Activated gamma-delta T cell (primary cell): Measurements from ENCODE around the gene CAP2.
"Not testable (repeated sequence)": the region's sequence is repeated elsewhere in the genome, so short reads cannot be mapped to it uniquely, and the experiment has no call there.

Experiments used
- DNase-seq: peaks from one replicate; lab custom pipeline; 2025; lab: John Stamatoyannopoulos, UW

CAP2 gene

DNA sequence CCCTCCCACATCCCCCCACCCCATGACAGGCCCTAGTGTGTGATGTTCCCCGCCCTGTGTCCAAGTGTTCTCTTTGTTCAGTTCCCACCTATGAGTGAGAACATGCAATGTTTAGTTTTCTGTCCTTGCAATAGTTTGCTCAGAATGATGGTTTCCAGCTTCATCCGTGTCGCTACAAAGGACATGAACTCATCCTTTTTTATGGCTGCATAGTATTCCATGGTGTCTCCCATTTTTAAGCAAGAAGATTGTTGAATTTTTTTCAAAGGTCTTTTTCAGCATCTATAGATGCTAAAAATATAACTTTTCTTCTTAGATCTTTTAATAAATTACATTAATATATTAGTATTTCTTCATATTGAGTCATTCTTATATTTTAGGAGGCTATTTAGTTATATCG lies 47.4 kb downstream of the CAP2 start:
- not testable (repeated sequence) for DNase-seq

DNA sequence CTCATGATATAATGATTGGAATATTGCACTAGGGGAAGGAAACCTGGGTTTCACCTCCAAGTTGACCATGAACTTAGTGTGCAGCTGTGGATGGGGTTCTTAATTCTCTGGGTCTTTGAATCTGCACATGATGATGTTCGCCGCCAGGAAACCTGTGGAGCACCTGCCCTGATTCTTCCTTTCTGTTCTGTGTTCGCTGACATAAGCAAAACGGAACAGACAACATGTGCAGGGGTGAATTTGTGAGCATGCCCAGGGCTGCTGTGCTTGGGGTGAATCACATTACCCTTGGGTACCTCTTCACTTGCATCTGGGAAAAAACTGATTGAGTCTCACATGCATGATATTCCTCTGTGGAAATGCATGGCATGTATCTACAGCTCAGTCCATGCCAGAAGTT lies 48.8 kb downstream of the CAP2 start:
- DNase-seq, result no peak

DNA sequence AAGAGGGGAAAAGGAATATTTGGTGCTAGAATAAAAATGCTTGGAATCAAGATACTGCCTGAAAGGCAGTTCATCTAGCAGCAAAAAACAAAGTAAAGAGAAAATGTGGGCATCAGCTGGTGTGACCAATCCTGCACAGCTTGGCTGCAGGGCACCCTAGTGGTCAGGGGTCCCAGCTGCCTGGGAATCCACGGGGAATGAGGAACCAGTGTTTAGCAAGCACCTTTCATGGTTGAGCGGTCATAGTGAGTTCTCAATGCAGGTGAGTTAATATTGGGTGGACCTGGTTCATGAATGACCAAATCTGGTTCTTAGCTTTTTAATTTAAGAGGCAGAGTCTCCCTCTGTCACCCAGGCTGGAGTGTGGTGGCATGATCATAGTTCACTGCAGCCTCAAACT lies 53.3 kb downstream of the CAP2 start:
- no peak for DNase-seq

DNA sequence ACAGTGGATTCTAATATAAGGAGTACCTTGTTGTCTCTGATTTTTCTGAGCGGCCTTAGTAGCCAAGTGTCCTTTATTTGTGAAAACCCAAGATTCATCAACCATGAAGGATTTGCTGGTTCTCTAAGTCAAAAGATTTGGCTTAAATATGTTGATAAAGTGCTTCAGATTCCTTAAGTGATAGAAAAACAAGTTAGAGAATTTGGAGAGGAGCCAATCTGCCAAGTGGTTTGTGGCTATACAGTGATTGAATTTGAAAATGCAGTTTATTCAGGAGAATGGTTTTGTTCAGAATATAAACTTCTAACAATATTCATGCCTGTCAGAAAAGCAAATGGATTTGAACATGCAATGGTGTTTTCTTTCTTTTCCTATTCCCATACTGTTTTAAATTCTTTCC lies 54.8 kb downstream of the CAP2 start:
- DNase-seq, result no peak

DNA sequence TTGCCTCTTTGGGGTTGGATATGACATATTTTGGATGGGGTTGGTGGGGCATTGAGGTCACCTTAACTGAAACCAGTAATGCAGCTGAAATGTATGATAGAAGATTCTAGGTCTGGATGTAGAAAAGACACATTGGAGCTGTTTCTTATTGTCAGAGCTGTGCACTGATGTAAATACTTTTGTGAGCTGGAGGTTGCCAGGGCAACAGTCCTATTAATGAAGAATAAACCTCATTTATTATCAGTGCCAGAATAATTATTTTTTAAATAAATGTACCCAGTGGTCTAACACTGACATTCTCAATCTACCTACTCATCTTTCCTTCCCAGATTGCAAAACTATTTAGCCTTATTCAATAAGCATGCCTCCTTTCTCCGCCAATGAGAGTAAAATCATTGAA lies 57.0 kb downstream of the CAP2 start:
- DNase-seq, result no peak

DNA sequence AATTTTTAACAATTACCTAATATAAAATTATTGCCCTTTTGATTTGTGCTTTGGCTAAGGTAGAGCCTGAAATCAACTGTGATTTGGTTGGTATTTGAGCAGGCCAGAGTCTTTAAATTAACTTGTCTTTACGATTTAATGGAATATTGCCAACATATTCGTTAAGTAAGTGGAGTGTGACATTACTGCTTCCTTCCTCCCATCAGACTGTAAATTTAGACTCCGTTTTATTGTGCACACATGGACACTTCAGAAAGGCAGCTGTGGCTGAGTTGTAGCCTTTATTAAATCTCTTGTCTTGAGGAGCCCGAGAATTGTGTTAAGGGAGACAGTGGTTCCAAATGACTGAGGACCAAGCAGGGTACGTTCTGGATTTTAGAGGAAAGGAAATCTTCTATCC lies 57.4 kb downstream of the CAP2 start:
- DNase-seq, result no peak

DNA sequence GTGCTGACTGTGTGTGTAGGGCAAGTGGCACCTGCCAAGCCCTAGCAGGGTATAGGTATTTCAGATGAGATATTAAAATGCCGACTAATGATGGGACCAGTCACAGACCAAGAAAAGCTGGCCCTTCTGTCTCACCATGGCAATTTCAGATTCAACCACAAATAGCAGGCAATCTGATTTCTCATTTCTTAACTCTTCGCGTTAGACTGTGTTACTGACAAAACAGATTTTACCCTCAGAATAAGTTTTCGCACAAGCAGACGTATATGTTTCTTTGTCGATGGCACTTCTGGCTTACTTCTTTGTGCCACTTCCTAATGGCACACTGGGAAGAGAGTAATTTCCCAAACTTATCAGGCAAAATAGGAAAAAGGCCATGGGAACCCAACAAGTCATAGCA lies 58.7 kb downstream of the CAP2 start:
- DNase-seq, result no peak

DNA sequence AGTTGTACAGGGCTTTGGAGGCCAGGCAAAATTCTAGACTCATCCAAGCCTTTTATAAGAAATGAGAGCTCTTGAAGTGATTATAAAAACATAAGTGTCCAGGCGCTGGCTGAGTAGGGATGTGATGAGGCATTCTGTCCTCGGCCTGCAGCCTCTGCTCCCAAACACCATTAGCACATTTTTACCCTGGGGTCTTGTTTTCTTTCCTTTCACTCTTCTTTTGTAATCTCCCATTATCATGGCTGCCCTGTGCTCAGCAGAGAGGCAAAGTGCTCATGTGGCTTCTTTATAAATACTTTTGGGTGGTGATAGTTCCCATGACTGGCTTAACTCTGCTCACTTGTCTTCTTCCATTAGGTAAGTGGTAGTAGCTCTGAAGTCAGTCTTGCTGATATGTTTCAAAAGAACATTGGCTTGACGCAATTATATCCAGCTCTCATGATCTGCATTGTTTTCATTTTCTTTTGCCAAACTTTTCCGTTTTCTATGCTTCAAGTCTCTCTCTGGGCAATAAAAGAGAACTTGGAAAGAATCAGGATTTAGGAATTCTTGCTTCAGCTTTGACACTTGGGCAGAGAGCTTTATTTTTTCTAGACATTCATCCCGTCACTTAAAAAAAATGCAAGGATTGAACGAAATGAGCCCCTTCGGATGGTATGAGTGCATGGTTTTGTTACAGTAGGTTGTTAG lies 61.1 kb downstream of the CAP2 start:
- no peak for DNase-seq

DNA sequence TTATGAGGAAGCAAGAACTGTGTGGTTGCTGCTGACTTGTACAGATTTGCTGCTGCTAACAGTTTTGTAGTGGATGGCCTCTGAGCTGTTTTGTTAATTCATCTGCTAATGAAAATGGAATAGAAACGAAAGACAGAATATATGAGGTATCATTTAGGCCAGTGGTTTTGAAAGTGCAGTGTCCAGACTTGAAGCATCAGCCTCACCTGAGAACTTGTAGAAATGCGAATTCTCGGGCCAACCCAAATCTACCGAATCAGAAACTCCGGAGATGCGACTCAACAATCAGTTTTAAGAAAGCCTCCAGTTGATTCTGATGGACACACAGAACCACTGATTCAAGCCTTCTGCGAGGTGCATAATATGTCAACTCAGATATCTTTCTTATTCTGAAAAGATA lies 62.5 kb downstream of the CAP2 start:
- DNase-seq, result no peak

DNA sequence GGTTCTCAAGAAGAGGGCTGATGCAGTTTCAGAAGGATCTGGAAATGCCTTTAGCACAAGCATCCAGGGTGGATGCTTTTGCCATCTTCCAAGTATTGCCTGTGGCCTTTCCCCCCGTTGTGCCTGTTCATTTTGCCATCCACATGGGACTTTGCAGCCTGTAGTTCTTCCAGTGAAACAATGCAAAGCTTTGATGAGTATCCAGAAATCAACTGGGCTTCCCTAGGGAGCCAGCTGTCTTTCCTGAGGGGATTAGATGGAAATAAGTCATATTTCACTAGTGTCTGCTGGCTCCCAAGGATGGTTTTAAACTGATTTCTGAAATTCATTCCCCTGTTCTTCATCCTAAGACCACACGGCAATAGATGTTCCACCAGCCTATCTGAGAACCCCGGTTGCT lies 63.3 kb downstream of the CAP2 start:
- no peak for DNase-seq

DNA sequence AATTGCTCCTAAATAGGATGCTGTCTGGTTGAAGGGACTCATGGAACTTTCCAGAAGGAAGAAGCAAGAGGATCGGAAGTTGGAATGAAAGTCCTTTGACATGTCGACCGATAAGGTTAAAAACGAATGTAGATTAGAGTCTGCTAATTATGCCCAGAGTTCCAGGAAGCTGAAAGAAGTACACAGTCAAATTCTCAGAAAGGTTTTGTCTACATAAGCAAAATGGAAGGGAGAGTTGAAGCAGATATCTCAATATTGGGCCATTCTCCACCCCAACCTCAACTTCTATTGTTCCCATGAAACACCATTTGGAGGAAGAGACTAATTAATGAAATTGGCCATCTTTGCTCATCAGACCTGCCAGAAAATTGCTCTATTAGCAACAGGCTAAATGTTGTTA lies 64.0 kb downstream of the CAP2 start:
- no peak for DNase-seq

DNA sequence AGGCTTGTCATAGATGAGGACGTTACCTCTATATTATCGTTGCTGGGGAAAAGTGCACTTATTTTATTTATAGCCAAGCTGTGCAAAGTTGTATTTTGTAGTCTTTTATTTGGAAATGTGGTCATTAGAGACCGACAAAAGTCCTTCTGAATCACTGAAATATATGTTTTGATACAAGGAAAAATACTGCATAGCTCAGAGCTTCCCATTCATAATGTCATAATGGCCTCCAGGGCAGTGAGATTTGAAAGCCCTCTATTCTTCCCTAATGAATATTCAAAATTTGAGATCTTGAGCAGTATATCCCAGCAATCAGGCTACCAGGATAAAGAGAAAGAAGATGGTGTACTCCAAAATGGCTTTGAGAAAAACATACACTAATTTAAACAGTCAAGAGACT lies 64.6 kb downstream of the CAP2 start:
- no peak for DNase-seq

DNA sequence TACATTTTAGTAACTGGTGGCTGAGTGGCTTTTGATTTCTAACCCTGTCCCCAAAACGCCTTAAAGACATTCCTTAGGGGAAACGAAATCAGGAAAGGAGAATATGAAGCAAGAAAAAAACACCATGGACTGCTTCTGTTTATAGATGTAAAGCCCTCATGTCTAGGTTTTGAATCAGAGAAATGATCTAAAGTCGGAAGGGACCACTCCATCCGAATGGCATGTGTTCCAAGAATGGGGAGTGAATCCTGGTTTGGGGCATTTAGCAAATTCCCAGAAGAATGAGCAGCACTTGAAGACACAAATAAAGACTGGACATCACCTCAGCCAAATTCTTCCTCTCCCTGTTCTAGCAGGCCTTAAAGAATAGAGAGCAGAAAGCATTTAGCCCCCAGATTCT lies 65.6 kb downstream of the CAP2 start:
- DNase-seq, result no peak

DNA sequence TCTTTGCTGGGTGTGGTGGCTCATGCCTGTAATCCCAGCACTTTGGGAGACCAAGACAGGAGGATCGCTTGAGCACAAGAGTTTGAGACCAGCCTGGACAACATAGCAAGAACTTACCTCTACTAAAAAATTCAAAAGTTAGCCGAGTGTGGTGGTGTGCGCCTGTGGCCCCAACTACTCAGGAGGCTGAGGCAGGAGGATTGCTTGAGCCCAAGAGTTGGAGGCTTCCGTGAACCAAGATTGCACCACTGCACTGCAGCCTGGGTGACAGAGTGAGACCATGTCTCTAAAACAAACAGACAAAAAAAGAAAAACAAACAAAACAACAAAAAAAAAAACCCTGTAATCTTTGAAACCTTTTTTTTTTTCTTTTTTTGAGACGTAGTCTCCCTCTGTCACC lies 67.5 kb downstream of the CAP2 start:
- DNase-seq, result no peak

DNA sequence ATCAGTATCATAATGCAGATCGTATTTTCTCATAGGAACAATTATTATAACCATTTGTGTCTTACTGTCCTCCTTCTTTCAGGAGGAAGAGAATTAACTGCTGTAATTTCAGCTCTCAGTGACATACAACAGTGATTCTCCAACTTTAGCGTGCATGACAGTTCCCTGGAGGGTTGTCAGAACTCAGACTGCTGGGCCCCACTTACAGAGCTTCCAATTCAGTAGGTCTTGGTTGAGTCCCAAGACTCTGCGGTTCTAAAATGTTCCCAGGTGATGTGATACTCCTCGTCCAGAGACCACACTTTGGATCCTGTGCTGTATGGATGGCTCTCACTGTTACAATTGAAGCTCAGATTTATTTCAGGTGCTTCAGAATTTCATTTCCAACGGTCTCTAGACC lies 72.8 kb downstream of the CAP2 start:
- DNase-seq, result no peak

DNA sequence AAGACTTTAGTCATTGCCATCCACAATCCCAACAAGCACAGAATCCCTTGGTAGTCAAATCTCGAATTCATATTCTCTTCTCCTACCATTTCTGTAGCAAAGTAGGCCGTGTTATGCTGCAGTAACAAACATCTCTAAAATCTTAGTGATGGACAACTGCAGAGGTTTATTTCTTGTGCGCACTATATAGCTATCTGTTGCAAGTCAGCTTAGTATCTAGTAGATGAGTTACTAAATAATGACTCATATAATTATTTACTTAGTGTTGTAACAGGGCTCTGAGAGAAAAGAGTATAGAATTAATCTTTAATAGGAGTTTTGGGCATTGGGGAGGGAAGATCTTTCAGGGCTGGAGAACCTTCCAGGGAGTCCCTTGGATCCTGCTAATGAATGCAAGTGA lies 73.3 kb downstream of the CAP2 start:
- DNase-seq, result no peak

DNA sequence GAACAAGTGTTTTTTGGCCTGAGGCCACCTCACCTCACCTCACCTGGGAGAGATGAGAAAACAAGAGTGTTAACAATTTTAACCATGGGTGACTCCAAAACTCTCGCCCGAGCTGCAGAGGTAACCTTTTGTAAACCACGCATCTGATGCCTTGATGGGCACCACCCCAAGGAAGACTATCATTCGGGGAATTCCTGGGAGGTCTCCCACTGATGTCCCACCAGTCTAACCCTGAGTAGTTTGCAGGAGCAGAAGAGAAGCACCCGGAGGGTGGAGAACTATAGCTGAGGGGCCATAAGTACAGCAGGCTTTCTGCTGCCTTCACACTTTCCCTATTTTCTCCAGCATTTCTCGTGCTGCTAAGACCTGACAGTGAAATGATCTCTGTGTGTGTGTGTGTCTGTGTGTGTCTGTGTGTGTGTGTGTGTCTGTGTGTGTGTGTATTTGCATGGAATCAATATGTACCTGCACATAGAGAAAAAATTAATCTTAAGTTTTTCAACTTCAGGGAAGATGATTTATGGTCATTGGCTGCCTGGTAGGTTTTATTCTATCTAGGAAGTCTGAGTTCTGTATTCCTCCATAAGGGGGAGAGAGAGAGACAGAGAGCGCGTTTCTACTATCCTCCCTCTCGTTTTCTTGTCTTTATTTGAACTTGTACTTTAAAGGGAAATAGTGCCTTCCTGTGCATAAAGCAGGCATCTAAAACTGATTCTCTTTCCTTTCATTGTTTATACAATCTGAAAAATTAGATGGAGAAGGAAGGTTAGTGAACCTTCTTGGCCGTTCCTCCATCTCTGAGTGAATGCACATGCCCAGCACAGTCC lies 75.8 kb downstream of the CAP2 start:
- DNase-seq, result no peak

DNA sequence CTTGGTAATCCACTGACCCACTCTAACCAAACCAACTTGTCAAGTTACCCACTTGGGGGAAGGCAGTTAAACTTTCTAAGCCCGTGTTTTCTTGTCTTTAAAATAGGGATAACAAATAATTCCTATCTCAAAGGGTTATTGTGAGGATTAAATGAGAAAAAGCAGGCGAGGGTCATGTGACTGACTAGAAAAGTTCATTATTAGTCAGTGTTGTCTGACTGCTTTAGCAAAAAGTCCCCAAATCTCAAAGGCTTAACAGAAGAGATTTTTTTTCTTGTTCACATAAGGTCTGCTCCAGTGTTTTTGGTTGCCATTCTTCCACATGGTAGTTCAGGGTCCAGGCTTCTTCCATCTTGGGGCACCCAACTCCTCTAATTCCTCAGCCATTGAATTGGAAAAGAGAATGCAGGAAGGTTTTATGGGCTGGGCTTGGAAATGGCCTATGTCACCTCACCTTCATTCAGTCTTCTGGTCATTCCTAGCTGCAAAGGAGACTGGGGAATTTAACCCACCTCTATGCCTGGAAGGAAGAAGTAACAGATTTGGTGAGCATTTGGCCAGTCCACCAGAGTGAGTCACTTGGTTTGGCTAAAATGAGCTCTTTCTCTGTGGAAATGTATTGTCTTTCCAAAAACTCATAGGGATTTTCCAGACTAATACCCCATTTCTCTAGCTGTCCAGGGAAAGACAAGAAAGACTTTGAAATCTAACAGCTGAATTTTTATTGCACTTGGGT lies 77.0 kb downstream of the CAP2 start:
- DNase-seq, result no peak

DNA sequence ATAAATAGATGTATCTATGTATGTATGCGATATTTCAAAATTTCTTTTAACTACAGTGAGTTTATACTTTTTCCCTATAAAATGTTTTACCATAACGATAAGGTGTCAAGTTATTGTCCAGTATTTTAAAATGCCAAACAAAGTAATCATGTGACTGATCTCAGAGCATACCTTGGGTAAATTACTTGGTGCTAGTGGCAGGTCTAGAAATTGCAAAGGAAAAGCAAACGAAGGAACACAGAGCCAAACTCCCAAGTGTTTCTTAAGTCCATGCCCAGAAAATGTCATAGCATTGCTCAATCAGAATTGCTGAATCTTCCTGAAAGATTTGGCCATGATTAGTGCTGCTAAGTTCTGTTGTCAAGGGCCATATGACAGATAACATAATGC lies 77.5 kb downstream of the CAP2 start:
- DNase-seq, result no peak

DNA sequence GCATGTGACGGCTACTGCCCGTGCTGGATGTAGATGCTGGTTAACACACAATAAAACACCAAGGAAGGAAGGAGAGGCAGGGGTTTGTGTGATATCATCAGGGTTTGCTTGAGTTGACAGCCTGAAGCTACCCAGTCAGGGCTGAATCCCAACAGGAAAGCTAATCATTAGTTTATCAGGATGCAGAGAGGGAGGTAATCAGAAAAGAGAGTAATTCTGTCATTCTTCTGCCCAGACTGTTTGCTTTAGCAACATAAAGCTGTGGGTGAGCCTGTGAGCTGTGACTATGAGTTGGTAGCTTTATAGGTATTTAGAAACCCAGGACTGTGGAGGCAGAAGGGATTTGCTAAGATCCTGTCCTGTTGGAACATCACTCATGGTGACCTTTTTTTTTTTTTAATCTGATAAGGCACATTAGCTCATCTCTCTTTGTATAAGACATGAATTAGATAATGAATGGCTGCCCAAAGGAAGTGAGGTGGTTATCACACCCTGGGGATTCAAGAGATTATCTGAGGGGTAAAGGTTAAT lies 79.3 kb downstream of the CAP2 start:
- no peak for DNase-seq

DNA sequence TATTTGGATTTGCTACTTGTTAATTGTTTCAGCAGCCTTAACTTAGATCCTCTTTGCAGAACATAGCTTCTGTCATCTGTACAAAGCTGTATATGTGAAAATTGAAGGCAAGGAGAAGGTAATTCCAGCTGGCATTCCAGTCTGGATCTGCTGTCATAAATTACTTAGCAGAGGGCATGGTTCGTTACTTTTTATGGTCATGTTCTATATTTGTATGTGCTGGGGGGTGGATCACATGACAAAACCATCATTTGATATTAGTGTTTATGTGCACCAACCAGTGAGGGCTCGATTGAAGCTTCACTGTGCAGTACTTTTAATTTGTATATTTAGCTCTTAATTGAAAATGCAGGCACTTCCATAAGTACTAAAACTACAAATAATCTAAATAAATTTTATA lies 80.2 kb downstream of the CAP2 start:
- no peak for DNase-seq

DNA sequence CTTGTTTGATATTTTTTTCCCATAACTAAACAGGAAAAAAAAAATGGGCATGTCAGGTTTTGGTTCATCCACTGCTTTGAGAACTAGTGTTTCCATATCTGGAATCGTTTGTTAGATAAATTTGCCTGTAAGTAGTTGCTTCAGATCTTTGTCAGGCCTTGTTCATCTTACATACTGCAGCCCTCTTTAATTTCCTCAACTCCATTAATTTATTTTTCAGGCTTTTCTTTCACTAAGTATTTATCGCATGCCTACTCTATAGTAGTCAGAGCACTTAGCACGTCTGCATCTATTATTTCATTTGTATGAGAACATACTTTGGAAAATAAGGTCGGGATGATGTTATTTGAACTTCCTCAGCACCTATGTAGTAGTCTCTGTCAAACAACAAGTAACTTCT lies 80.9 kb downstream of the CAP2 start:
- no peak for DNase-seq
